Activated naive CD8-positive, alpha-beta T cell treated with anti-CD3 and anti-CD28 coated beads, Interleukin-2, amount 50 U/mL, for 16 hours (primary cell): ENCODE data around the gene FANCC.
"Not testable (repeated sequence)": the region's sequence is repeated elsewhere in the genome, so short reads cannot be mapped to it uniquely, and the experiment has no call there.

Experiments
- DNase-seq: peaks from one replicate; pipeline ENCODE4 v3.0.0-alpha.2; 2020; ENCODE audit warnings: low read depth, low spot score

The FANCC gene

DNA sequence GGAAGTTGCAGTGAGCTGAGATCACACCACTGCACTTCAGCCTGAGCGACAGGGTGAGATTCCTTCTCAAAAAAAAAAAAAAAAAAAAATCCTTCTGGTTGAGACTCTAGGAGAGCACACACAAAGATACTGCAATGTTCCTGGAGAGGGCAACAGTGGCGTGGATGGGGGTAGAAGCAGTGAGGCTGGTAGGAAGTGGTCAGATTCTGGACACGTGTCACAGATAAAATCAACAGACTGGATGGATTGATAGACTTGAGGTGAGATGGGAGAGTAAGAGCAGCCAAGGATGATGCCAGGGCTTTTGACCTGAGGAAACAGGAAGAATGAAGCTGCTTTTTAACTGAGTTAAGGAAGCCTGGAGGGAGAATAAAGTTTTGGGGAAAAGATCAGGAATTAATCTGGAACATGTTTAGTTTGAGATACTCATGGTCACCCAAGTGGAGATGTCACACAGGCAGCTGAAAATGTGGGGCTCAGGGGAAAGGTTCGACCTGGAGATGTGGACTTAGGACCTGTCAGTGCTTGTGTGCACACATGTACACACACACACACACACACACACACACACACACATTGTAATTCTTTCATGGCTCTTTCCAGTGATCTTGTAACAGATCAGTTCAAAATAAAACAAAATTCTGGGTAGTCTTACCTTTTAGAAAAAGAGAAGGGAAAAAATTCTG lies 88.1 kb downstream of the FANCC start:
- no peak for DNase-seq

DNA sequence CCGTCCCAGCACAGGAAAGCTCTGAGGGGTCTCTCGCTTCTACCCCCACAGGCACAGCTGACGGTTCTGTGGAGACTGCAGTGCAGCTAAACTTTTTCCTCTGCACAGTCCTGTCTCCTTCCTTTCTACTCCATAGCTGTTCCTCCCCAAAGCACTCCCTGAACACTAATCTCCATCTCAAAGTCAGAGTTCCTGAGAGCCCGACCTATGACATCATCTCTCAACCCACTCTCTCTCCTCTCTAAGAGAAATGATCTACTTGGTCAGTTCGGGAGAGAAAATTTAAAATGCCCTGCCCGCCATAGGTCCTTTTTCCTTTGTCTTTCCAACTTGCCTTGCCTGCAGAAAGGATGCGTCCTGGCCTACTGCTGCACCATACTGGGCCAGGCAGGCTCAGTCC lies 90.6 kb downstream of the FANCC start:
- DNase-seq, result no peak

DNA sequence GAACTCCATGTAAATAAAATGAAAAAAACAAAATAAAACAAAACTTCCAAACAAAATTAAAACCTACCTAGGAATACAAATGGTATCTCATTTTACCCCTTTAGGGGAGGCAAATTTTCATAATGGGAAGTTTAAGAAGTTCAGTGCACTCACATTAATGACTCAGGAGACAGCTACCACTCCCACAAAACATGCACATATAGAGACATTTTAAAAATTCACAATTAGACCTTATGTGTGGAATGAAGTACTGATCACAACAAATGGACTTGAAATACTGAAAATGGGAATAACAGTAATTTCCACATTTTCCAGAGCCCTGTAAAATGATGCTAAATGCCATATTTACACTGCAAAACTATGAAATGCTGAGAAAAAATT lies 91.8 kb downstream of the FANCC start:
- no peak for DNase-seq

DNA sequence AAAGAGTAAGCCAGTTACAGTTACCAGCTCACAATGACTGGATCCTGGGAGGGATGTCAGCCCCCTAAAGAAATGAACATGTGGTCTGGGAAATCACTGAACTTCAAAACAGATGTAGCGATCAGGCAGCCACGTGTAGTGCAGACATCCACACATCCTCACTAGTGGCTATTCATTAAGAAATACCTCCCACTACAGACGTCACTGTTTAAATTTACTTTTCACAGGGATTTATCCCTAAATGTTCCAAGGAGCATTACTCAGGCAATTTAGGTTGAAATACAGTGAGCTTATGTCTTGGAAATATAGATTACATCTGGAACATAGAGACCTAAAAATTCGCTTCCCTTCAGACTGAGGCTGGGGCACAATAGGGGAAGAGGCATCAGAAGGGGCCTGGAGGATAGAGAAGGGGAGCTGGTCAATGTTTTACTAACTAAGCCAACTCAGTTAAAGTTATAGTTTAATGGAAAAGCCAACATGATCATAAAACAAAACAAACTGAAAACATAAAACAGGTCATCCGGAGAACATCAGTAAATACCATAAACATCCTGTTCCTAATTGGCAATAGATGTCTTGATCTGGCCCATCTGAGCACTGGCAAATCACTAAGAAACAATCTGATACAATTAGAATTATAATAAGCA lies 92.3 kb downstream of the FANCC start:
- DNase-seq, result no peak

DNA sequence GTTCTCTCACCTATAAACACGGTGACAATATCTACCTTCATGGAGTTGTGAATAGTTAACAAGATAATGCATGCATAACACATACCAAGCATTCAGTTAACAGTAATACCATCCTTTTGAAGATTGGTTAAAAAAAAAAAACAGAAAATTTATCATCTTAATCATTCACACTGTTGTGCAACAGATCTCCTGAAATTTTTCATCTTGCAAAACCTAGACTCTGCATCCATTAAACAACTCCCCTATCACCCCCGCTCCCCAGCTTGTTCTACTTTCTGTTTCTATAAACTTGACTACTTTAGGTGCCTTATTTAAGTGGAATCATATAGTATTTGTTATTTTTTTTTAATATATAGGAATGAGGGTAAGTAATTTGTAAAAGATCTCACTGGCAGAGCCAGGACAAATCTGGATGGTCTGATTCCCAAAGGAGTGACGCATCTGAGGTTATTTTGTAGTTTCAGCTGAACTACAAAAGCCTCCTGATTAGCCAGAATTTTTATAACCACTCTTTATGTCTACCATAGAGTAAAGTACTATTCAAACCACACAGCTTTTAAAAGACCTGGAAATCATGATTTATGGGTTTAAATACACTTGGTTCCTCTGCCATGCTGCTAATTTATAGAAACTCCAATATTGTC lies 93.0 kb downstream of the FANCC start:
- DNase-seq, result no peak

DNA sequence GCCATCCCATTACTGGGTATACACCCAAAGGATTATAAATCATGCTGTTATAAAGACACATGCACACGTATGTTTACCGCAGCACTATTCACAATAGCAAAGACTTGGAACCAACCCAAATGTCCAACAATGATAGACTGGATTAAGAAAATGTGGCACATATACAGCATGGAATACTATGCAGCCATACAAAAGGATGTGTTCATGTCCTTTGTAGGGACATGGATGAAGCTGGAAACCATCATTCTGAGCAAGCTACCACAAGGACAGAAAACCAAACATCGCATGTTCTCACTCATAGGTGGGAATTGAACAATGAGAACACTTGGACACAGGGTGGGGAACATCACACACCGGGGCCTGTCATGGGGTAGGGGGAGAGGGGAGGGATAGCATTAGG lies 97.2 kb downstream of the FANCC start:
- not testable (repeated sequence) for DNase-seq

DNA sequence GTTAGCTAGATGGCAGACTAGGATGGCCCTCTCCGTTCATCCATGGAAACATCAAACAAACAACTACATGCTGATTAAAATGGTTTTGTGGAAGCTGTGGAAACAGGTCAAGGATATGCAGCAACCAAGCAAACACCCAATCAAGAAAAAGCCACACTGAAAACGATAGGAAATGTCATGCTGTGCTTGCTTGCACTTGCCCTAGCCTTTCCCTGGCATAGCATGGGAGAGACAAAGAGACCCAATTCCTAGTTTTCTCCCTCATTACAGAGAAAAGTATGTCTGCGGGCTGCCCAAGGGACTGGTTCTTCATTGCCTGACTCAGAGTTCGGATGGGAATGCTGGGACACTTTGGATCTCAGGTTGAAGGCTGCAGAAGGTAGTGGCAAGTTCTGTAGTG lies 98.7 kb downstream of the FANCC start:
- DNase-seq, result no peak

DNA sequence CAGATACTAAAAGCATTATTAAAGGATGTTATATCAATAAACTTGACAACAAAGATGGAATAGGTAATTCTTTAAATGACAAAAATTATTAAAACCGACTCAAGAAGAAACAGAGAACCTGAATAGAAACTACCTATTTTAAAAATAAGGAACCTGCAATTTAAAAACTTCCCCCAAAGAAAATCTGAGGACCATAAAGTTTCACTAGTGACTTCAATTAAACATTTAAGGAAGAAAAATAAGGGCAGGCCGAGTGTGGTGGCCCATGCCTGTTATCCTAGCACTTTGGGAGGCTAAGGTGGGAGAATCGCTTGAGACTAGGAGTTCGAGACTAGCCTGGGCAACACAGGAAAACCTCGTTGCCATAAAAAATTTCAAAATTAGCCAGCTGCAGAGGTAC lies 99.6 kb downstream of the FANCC start:
- DNase-seq, result no peak

DNA sequence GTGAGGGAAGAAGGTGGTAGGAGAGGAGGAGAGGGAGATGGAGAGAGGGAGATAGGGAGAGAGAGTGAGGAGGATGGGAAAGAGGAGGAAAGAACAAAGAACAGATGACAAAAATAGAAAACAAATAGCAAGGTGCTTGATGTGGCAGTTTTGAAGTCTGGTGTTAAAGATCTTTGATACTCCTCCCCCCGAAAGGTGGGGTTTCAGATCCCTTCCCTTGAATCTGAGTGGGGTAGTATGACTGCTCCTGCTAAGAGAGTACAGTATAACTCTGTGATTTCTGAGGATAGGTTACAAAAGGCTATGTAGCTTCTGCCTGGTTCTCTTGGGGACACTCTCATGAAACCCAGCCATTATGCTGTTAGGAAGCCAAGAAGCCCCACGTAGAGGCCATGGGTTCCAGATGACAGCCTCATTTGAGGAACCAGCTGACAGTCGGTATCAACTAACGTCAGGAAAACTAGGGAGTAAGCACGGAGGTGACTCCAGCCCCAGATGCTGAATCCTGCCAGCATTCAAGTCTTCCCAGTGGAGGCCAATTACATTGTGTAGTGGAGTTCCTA lies 102.1 kb downstream of the FANCC start:
- DNase-seq, result no peak

DNA sequence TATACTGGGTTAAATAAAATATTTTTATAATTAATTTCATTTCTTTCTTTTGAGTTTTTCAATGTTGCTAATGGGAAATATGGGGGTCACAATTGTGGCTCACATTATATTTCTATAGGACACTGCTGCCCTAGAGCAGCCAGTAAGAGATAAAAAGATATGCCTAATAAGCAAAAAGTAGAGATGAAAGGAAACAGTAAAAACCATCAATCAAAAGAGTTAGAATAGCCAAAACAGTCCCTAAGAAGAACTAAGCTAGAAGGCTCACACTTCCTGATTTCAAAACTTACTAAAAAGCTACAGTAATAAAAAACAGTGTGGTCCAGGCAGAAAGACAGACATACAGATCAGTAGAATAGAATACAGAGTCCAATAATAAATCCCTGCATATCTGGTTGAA lies 104.4 kb downstream of the FANCC start:
- no peak for DNase-seq

DNA sequence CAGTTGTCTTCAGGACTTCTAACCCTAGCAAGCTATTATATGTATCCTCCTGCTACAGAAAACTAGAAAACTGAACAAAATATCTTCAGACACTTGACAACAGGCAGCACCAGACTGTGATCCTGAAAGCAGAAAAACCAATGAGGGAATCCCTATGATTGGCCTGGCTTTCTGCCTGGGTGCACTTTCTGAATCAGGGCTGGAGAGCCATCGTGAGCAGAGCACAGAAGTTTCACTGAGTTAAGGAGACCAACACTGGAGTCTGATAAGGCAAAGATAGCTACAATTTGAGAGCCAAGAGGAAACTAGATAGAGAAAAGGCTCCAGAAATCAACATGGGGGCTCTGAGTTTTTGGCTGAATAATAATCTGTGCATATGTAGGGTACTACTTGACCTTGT lies 106.5 kb downstream of the FANCC start:
- no peak for DNase-seq

DNA sequence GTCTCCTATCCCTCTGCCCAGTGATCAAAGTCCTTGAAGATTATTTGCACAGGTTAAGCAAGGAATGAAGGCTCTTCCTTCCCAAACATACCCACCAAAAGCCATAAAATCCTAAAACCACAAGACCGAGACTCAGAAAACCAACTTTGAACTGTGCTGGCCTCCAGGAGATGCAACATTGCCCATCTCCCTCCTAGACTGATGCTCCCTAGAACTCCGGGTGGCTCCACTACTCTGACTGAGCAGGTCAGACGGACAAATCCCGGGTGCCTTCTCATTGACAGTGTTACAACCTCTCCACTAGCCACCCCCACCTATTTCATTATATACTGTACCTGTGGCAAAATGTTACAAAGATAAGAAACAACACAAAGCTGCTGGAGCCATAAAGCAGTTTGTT lies 110.1 kb downstream of the FANCC start:
- DNase-seq, result no peak

DNA sequence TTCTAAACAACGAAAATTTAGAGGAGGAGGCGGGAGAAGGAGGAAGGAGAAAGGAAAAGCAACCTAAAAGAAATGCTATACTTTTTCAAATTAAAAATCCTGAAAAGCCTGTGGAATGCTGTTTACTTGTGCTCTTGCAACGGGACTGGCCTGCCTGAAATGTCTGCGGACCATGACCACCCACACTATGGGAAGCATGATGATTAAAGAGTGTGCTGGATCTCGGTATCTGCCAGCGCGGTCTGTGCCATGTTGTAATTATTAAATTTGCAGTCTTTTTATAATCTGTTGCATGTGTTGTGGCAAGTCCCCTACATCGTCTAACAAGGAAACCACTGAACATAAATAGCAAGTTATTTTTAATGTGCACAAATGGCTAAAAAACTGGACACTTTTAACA lies 111.4 kb downstream of the FANCC start:
- no peak for DNase-seq

DNA sequence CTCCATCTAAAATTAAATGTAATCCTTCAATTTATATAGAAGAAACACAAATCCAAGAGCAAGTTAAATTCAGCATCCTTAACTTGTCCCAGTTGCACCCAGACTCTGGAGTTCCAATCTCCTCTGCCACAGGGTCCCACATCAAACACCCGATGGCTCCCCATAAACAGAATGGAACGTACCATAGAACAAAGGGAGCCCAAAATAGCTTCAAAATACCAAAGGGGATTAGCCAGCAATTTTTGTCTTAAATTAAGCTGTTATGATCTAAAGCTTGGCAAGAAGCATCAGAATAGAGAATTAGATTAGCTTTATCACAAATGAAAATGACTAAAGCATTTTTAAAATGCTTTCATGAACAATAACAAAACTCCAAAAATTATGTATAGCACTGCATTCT lies 112.8 kb downstream of the FANCC start:
- DNase-seq, result no peak

DNA sequence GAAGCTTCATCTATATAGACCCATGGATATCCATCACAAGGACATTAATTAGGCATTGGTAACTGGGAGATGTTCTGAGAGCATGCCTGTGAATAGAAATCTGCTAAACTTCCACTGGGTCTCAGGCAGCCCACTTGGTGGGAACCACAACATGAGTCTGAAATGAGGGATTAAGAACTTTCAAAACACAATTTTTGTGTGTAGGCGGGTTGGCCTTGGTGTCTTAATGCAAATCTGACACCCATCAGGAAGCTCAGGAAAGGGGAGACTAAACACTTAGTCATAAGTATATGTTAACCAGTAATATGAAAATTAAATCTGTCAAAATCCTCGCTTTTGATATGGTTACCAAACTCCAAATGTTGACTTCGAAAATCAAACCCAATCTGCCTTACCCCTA lies 113.2 kb downstream of the FANCC start:
- no peak for DNase-seq

DNA sequence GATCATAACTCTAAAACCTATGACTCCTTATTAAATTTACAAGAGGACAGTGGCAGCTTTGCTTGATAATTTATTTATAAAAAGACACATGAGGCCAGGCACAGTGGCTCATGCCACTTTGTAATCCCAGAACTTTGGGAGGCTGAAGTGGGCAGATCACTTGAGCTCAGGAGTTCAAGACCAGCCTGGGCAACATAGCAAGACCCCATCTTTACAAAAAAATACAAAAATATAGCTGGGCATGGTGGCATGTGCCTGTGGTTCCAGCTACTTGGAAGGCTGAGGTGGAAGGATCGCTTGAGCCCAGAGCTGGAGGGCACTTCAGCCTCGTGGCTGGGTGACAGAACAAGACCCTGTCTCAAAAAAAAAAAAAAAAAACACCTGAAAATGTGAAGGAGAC lies 114.5 kb downstream of the FANCC start:
- not testable (repeated sequence) for DNase-seq

DNA sequence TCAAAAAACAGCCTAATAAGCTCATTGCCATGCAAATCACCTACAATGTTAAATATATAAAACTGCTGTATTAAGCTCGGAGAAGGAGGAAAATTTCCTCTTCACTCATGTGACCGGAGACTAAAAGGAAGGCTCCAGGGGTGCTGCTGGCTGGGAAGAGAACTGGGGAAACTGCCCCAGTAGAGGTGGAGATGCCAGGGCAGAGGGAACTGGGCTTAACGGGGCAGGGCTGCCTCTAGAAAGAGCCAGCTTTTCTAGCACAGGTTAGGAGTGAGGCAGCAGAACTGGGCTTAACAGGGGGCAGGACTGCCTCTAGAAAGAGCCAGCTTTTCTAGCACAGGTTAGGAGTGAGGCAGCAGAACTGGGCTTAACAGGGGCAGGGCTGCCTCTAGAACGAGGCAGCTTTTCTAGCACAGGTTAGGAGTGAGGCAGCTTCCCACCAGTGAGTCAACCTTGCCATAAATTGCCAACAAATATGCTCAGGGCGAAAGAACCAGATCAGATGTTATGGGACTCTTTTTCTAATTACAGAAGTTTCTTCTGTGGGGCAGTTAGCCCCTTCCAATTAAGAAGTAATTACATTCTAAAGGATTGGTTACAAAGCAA lies 115.3 kb downstream of the FANCC start:
- no peak for DNase-seq

DNA sequence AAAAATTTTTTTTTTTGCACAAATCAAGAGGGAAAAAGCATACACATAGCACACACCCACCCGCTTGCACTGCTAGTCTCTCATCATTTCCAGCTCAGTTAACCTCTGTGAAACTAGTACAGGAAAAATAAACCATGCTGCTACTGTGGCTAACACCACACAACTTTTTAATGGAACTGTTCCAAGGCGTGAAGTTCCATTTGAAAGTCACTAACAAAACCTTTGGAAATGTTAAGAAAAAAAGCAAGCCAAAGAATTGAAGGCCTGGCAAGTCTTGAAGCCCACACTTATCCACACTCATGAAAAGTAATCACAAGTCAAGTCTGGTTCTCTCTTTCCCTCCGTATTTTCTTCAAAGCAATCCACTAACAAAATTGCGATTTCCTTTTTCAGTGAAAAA lies 116.3 kb downstream of the FANCC start:
- no peak for DNase-seq

DNA sequence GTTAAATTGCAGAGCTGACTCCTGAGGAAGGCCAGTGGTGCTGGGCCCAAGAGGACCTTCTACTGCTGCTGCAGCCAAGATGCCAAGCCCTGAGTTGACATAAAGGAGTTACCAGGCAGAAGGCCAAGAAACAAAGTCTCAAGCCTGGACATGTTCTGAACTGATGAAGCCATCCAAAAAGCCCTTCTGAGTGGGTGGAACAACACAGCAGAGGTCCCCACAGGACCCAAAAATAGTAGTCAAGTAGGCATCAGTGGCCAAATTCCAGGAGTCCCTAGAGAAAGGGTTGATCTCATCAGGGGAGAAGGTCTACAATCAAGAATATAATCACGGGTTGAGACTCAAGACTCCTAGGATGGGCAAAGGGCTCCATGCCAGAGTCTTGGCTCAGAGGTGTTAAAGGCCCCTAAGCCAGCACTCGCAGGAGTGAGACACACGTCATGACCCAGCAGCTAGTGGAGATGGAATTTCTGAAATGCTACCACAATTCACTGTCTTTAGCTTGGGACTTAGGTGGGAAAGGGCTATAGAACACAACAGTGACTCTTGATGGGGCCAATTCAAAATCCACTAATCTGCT lies 119.7 kb downstream of the FANCC start:
- DNase-seq, result no peak

DNA sequence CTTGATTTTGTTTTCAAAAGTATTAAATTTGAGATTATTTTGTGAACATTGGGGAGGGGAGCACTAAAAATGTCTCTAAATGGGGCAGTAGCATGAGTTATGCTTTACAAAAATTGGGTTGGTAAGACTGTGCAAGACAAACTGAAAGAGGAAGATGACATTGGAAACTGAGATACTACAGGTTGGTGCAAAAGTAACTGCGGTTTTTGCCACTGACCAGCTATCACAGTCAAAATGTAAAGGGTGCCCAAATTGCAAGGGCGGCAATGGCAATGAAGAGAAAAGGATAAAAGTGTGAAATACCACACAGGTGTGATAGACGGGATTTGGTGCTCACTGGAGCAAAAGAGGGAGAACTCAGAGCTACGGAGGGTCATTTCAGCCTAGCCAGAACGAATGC lies 124.0 kb downstream of the FANCC start:
- DNase-seq, result no peak

DNA sequence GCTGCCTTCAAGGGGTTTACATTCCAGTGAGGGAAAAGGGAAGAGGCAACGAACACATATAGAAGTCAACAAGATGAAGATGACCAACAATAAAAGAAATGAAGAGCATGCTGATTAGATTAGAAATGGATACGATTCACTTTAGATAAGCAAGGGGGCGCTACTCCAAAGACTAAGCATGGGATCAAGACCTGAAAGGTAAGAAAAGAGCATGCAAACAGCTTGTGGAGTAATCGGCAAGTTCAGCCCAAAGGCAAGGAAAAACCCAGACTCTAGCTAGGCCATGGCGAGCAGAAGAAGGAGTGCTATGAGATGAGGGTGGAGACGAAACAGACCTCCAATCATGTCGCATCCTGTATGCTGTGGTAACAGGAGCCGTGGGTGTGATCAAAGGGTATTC lies 124.4 kb downstream of the FANCC start:
- no peak for DNase-seq

DNA sequence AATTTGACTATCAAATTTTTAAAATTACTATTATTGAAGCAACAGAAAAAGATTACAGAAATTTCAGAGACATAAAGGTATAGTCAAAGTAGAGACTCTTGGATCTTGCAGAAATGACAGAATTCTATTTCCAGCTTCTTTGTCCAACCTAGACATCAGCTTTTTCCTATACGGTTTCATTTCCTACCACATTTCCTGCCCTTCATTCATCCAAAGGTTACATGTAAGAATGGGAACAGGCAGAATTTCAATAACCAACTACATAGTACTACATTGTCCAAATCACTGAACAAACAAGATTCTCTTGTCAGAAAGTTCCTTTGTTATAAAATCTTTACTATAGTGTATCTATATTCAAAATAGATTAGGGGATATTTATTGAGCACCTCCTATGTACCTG lies 124.9 kb downstream of the FANCC start:
- DNase-seq, result no peak
